Measurements from ENCODE around the gene CMTM3. TPM values are rescaled to one million over a fixed set of nuclear protein-coding genes. Genes with fewer than 3 reads are reported as not detected.

CMTM3 gene
- total RNA-seq, 6 experiments from 2014 or later = 1.6 to 9.6 (median 5.4) TPM

DNA sequence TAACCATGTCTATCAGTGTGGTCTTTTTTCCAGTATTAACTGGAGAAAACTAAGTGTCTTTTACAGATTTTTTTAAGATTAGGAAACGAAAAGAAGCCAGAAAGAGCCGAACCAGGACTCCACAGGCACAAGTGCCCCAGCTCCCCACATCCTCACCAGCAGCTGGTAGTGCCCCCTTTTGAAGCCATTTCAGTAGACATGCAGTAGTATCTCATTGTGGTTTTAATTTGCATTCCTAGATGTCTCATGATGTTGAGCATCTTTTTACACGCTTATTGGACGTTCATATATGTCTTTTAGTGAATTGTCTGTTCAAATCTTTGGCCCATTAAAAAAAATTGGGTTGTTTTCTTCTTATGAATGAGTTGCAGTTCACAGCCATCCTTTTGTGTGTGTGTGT is 4.8 kb upstream of the CMTM3 start:
- intact Hi-C loops (cut with DNase I) = loop anchor here (10.0 kb wide), 2 partner anchors 125 to 175 kb away; partner anchors contain the start of gene BEAN1 (in 1 of the 2)
- Histone ChIP-seq H3K9me3 (no peaks in the 10 kb centered on the region), H3K36me3 (no peaks in the 10 kb centered on the region), H3K27me3 (no peaks in the 10 kb centered on the region), H3K4me1 (no peaks in the 10 kb centered on the region), H3K4me3 (no peak overlapping the region), H3K27ac (no peak overlapping the region)
- WGBS (ENCODE audit: insufficient coverage, low coverage, low lambda C conversion rate, missing lambda C conversion rate) = 84% methylated on average over 4 of the region's 4 CpGs
- ATAC-seq = no peak
- TF ChIP-seq POLR2A (IDR thresholded peaks at IDR 0.05) = no peak
- TF ChIP-seq, protein P1, sequence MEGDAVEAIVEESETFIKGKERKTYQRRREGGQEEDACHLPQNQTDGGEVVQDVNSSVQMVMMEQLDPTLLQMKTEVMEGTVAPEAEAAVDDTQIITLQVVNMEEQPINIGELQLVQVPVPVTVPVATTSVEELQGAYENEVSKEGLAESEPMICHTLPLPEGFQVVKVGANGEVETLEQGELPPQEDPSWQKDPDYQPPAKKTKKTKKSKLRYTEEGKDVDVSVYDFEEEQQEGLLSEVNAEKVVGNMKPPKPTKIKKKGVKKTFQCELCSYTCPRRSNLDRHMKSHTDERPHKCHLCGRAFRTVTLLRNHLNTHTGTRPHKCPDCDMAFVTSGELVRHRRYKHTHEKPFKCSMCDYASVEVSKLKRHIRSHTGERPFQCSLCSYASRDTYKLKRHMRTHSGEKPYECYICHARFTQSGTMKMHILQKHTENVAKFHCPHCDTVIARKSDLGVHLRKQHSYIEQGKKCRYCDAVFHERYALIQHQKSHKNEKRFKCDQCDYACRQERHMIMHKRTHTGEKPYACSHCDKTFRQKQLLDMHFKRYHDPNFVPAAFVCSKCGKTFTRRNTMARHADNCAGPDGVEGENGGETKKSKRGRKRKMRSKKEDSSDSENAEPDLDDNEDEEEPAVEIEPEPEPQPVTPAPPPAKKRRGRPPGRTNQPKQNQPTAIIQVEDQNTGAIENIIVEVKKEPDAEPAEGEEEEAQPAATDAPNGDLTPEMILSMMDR (IDR thresholded peaks at IDR 0.05) = no peak
- DNase-seq = no peak

DNA sequence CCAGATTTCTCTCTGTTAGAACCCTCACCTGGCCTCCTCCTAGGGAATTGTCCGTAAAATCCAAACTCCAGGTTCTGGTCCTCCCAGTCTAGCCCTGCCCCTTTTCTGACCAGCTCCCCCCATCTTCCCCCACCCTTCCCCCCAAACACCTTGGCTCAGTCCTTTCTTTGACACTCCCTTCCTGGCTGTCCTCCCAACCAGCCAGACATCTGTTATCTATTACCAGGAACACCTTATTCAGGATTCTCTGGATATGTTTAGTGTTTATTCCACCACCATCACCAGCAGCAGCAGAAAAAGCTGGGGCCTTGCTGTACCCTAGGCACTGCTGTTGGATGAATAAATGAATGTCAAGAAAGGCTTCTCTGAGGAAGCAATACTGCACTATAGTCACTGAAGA is 4.0 kb upstream of the CMTM3 start:
- intact Hi-C loops (cut with DNase I) = loop anchor here (10.0 kb wide), 2 partner anchors 126 to 176 kb away; partner anchors contain the start of gene BEAN1 (in 1 of the 2)
- no peaks in the 10 kb centered on the region for H3K9me3 ChIP-seq
- H3K36me3 ChIP-seq = no peaks in the 10 kb centered on the region
- 100% methylated on average over 1 of the region's 1 CpG for WGBS (ENCODE audit: insufficient coverage, low coverage, low lambda C conversion rate, missing lambda C conversion rate)
- no peak for ATAC-seq
- no peak overlapping the region for H3K4me3 ChIP-seq
- no peaks in the 10 kb centered on the region for H3K27me3 ChIP-seq
- DNase-seq = no peak
- no peak overlapping the region for H3K27ac ChIP-seq
- TF ChIP-seq POLR2A (IDR thresholded peaks at IDR 0.05) = no peak
- TF ChIP-seq, protein P1 (IDR thresholded peaks at IDR 0.05) = no peak
- H3K4me1 ChIP-seq = no peaks in the 10 kb centered on the region

DNA sequence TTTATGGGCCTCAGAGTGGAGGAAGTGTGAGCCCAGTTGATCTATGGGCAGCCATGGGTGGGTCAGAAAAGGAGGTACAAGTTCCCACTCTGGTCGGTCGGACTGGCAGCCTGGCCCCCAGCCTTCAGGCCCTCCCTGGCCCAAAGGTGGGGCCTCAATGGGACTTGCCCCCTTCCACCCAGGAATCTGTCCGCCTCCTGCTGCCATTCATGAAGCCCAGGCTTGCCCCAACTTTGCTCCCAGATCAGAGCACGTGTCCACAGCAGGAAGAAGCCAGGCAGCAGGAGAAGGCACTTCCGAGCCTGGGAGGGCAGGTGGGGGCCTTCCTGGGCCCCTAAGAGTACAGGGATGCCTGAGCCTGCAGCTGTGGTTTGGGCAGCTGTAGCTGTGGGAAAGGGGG is 3.0 kb upstream of the CMTM3 start:
- intact Hi-C loops (cut with DNase I) = loop anchor here (10.0 kb wide), 2 partner anchors 127 to 177 kb away; partner anchors contain the start of gene BEAN1 (in 1 of the 2)
- Histone ChIP-seq H3K36me3 (no peaks in the 10 kb centered on the region), H3K4me3 (no peak overlapping the region), H3K27me3 (no peaks in the 10 kb centered on the region), H3K4me1 (no peaks in the 10 kb centered on the region), H3K27ac (no peak overlapping the region), H3K9me3 (no peaks in the 10 kb centered on the region)
- TF ChIP-seq POLR2A (IDR thresholded peaks at IDR 0.05) = no peak
- TF ChIP-seq, protein P1 (IDR thresholded peaks at IDR 0.05) = no peak
- ATAC-seq (no peak), DNase-seq (no peak)
- WGBS (ENCODE audit: insufficient coverage, low coverage, low lambda C conversion rate, missing lambda C conversion rate) = no CpG with 5 or more reads among the region's 5 CpGs

DNA sequence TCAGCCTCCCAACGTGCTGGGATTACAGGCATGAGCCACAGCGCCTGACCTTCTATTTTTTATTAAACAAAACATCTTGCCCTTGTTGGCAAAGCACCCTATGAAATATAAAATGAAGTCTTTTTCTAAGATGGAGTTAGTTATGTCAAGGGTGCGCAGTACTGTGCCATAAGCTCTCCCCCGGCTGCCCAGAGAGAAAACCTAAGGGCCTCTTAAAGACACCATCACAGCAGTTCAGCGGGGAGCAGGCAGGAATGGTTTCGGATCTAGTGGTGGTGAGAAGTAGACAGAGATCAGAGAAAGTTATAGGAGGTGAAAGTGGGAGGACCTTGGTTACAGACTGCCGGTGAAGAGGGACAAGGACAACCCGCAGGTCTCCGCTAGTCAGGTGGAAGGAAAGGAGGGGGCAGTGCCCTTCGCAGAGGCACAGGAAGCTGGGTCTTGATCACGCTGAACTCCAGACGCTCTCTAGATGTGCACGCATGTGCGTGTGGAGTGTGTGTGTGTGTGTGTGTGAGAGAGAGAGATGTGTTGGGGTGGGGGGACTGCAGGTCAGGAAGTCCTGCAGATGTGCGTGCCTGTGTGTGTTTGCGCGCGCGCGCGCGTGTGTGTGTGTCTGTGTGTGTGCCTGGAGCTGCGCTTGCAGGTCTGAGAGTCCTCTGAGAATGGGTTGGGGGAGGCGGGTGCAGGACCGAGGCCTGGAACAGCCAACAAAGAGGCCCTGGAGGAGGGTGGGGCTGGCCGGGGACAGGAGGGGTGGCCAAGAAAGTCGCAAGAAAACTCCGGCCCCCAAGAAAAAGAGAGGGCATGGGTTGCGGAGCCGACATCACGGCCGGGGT is 748 bp upstream of the CMTM3 start:
- intact Hi-C loops (cut with DNase I) = loop anchor here (10.0 kb wide), 2 partner anchors 129 to 179 kb away; partner anchors contain the start of gene BEAN1 (in 1 of the 2)
- Histone ChIP-seq H3K4me1 (peaks cover 0 to 2% (median 1%) of the 10 kb centered on the region in 4 donors), H3K36me3 (no peaks in the 10 kb centered on the region), H3K27me3 (no peaks in the 10 kb centered on the region), H3K27ac (peak overlapping the region in 2 of 3 donors; percentile 71 to 89), H3K4me3 (peak overlapping the region; percentile 52 to 67 (median 66)), H3K9me3 (no peaks in the 10 kb centered on the region)
- TF ChIP-seq, protein P1 (IDR thresholded peaks at IDR 0.05) = no peak
- TF ChIP-seq POLR2A (IDR thresholded peaks at IDR 0.05) = no peak
- DNase-seq = peak in 1 of 3 donors; percentile 49
- ATAC-seq = peak; percentile 1 to 31 (median 16)
- WGBS (ENCODE audit: insufficient coverage, low coverage, low lambda C conversion rate, missing lambda C conversion rate) = 19% methylated on average over 29 of the region's 32 CpGs
